ENCODE measurements around the gene TNFSF9. TPM values are rescaled to one million over a fixed set of nuclear protein-coding genes. Genes with fewer than 3 reads are reported as not detected.

TNFSF9 gene
- total RNA-seq, 2 donors from 2014 or later: 2.6 TPM; not detected in 1

DNA sequence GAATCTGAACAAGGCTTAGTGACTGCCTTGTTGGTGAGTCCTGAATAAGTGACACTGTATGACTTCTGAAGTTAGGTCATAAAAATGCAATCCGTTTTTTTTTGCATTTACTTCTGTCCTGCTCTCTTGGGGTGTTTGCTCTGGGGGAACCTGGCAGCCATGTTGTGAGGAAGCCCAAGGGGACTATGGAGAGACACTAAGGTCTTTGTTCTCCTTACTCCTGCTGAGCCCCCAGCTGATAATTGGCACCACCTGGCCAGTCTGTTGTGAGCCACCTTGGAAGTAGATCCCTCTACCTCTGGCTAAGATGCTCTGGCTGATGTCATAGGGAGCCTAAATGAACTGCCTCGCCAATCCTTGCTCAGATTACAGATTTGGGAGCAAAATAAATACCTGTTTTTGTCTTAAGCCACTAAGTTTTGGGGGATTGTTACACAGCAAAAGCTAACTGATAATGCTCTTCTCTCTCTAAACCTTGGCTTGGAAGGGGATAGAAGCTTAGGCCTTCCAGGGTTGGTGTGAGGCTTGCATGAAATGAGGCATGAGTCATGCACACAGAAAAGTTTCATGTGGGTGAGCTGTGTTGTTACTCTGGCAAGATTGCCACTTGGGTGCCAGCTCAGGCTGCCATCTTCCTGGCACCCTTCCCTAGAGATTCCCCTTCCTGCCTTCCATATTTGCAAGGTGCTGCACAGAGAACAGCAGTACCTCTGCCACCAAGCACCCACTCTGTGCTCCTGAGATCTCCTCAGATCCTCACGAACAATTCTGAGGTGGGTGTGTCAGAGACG, 38.8 kb upstream of the TNFSF9 start:
- TF ChIP-seq, protein P1, sequence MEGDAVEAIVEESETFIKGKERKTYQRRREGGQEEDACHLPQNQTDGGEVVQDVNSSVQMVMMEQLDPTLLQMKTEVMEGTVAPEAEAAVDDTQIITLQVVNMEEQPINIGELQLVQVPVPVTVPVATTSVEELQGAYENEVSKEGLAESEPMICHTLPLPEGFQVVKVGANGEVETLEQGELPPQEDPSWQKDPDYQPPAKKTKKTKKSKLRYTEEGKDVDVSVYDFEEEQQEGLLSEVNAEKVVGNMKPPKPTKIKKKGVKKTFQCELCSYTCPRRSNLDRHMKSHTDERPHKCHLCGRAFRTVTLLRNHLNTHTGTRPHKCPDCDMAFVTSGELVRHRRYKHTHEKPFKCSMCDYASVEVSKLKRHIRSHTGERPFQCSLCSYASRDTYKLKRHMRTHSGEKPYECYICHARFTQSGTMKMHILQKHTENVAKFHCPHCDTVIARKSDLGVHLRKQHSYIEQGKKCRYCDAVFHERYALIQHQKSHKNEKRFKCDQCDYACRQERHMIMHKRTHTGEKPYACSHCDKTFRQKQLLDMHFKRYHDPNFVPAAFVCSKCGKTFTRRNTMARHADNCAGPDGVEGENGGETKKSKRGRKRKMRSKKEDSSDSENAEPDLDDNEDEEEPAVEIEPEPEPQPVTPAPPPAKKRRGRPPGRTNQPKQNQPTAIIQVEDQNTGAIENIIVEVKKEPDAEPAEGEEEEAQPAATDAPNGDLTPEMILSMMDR (IDR thresholded peaks at IDR 0.05): no peak
- no peak for TF ChIP-seq POLR2A (IDR thresholded peaks at IDR 0.05)
- Histone ChIP-seq H3K4me3 (no peak overlapping the region), H3K36me3 (replicated peaks in 1 of 2; ENCODE audit: insufficient read depth in 1 of 2, low read depth in 2 of 2) (no peaks in the 10 kb centered on the region), H3K4me1 (no peaks in the 10 kb centered on the region), H3K9me3 (no peaks in the 10 kb centered on the region), H3K27ac (no peak overlapping the region), H3K27me3 (no peaks in the 10 kb centered on the region)
- ATAC-seq (no peak), DNase-seq (no peak)
- WGBS, 2 donors: 69 to 73% methylated on average over 4 of the region's 4 CpGs
- intact Hi-C loops (cut with DNase I): no loop called here

DNA sequence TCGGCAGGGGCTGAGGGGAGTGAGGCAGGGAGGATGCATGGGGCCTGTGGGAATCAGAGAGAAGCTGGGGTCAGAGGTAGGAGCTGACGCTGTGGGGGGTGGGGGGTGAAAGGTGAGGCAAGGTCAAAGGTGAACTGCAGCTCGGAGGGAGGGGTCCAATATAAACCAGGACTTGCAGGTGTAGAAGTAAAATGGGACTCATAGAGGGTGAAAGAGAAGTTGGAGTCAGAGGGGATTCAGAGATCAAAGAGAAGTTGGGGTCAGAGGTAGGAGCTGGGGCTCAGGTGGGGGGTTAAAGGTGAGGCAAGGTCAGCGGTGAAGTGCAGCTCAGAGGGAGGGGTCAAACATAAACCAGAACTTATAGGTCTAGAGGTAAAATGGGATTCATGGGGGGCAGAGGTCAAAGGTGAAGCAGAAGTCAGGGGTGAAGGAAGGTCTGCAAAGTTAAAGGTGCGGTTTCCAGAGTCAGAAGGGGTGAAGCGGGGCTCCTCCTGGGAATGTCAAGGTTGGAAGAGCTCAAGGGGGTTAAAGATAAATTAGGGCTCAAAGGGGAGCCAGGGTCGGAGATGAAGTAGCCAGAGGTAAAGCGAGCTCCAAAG, 36.3 kb upstream of the TNFSF9 start:
- Histone ChIP-seq H3K36me3 (replicated peaks in 1 of 2; ENCODE audit: insufficient read depth in 1 of 2, low read depth in 2 of 2) (no peaks in the 10 kb centered on the region), H3K27ac (no peak overlapping the region), H3K4me3 (no peak overlapping the region), H3K9me3 (no peaks in the 10 kb centered on the region), H3K27me3 (no peaks in the 10 kb centered on the region), H3K4me1 (no peaks in the 10 kb centered on the region)
- TF ChIP-seq, protein P1 (IDR thresholded peaks at IDR 0.05): no peak
- TF ChIP-seq POLR2A (IDR thresholded peaks at IDR 0.05): no peak
- 85 to 87% methylated on average over 8 of the region's 8 CpGs for WGBS, 2 donors
- ATAC-seq (no peak), DNase-seq (no peak)
- intact Hi-C loops (cut with DNase I): no loop called here

DNA sequence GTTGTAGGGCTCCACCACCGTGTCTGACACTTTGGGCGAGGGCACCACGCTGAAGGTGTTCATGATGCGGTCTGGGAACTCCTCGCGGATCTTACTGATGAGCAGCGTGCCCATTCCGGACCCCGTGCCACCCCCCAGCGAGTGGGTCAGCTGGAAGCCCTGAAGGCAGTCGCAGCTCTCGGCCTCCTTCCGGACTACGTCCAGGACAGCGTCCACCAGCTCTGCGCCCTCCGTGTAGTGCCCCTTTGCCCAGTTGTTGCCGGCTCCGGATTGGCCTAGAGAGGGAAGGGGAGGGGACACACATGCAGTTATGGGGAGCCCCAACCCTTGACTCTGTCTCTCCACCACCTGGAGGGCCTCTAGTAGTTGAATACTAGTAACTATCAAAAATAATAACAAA, 34.9 kb upstream of the TNFSF9 start:
- no peak overlapping the region for H3K27ac ChIP-seq
- H3K27me3 ChIP-seq: no peaks in the 10 kb centered on the region
- no peak overlapping the region for H3K4me3 ChIP-seq
- intact Hi-C loops (cut with DNase I): no loop called here
- 92 to 97% methylated on average over 5 to 19 of the region's 19 CpGs for WGBS, 2 donors
- H3K36me3 ChIP-seq (replicated peaks in 1 of 2; ENCODE audit: insufficient read depth in 1 of 2, low read depth in 2 of 2): no peaks in the 10 kb centered on the region
- ATAC-seq (no peak), DNase-seq (no peak)
- no peaks in the 10 kb centered on the region for H3K4me1 ChIP-seq
- TF ChIP-seq POLR2A (IDR thresholded peaks at IDR 0.05): no peak
- TF ChIP-seq, protein P1 (IDR thresholded peaks at IDR 0.05): no peak
- H3K9me3 ChIP-seq: no peaks in the 10 kb centered on the region

DNA sequence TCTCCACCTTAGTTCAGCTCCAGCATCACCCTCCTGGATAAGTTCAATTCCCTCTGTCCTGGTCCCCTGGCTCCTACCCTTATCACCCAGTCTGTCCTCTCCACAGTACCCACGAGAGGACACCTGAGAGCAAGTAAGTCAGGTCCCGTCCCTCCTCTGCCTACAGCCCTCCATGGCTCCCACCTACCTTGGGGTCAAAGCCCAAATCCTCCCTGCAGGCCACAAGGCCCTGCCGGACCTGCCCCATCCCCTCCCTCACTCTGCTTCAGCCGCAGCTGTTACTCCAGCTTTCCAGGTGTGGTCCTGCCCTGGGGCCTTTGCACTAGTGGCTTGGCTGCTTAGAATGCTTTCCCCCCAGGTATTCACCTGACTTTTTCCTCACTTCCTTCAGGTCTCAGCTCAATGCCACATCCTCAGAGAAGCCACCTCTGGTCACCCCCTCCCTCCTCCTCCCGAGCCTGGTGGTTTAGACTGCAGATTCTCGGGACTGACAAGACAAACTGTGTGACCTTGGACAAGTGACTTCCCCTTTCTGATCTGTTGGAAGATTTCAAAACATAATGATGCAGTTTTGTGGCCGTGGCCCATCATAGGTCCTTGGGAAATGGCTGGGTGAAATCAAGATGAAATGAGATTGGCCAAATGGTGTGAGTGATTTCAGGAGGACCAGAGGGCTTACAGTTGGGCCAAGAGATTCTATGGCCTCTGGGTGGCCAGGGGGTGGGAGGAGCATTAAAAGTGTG, 32.4 kb upstream of the TNFSF9 start:
- WGBS, 2 donors: 71 to 76% methylated on average over 6 to 7 of the region's 7 CpGs

More for the DNA sequence above, 32.4 kb upstream of the TNFSF9 start:
- no peak for ATAC-seq
- Histone ChIP-seq H3K4me1 (peaks cover 16% of the 10 kb centered on the region), H3K9me3 (no peaks in the 10 kb centered on the region), H3K4me3 (no peak overlapping the region), H3K36me3 (replicated peaks in 1 of 2; ENCODE audit: insufficient read depth in 1 of 2, low read depth in 2 of 2) (no peaks in the 10 kb centered on the region), H3K27ac (no peak overlapping the region), H3K27me3 (no peaks in the 10 kb centered on the region)
- intact Hi-C loops (cut with DNase I): no loop called here
- TF ChIP-seq, protein P1 (IDR thresholded peaks at IDR 0.05): no peak
- no peak for TF ChIP-seq POLR2A (IDR thresholded peaks at IDR 0.05)
- no peak for DNase-seq

Data from body of pancreas (tissue), 4 donors.